Testis (tissue), 2 donors: ENCODE data around the gene LRFN5.

Experiments
- CTCF ChIP-seq, 3 experiments: fragments of 450-650 bp in 2 of 3; fragments of 200-600 bp in 1 of 3; sonication (generic) in 1 of 3; IDR thresholded peaks; one replicate each; pipeline ENCODE4 v1.5.1; 2016 to 2019; ENCODE audit warnings: antibody characterized with exemption in 3 of 3, mild to moderate bottlenecking in 2 of 3, moderate library complexity in 1 of 3
- POLR2A ChIP-seq: fragments of 450-650 bp; IDR thresholded peaks from one replicate; pipeline ENCODE4 v1.6.1; 2017; ENCODE audit warnings: antibody characterized with exemption, mild to moderate bottlenecking, moderate library complexity

GRCh38 chr14:41650802-41651201 is 44.1 kb downstream of the LRFN5 start:
- TF ChIP-seq CTCF (IDR thresholded peaks at IDR 0.05) (no peak), POLR2A (no peak)
